Stomach (tissue), 9 donors: ENCODE data around the gene SEMA4B. TPM values are rescaled to one million over a fixed set of nuclear protein-coding genes. Genes with fewer than 3 reads are reported as not detected.
"Not testable (repeated sequence)": the region's sequence is repeated elsewhere in the genome, so short reads cannot be mapped to it uniquely, and the experiment has no call there.

Experiments used
- DNase-seq, 2 donors: peaks; one replicate each; pipeline versions ENCODE4 v3.0.0 to v3.0.0-alpha.2; 2013 to 2019
- H3K27ac ChIP-seq, 5 donors: fragments of 200-600 bp in 4 of 5; sonication (generic) in 4 of 5; one replicate each; pipeline ENCODE4 v1.5.1; 2013 to 2019; ENCODE audit warnings: mild to moderate bottlenecking in 1 of 5, moderate library complexity in 1 of 5
- H3K27me3 ChIP-seq, 3 donors: fragments of 200-600 bp; sonication (generic); one replicate each; pipeline ENCODE4 v1.5.1; 2017 to 2019; ENCODE audit warnings: mixed run types in 1 of 3
- H3K36me3 ChIP-seq, 4 donors: fragments of 200-600 bp; sonication (generic); 1 replicate in 3 of 4; 2 replicates in 1 of 4; pipeline ENCODE4 v1.5.1; 2016 to 2019
- H3K4me1 ChIP-seq, 4 donors: fragments of 200-600 bp; sonication (generic); one replicate each; pipeline ENCODE4 v1.5.1; 2016 to 2019
- H3K4me3 ChIP-seq, 4 donors: fragments of 200-600 bp; sonication (generic) in 3 of 4; one replicate each; pipeline ENCODE4 v1.5.1; 2016 to 2019; ENCODE audit warnings: mild to moderate bottlenecking in 1 of 4
- H3K9me3 ChIP-seq, 4 donors: fragments of 200-600 bp; sonication (generic); one replicate each; pipeline ENCODE4 v1.5.1; 2016 to 2019
- EP300 ChIP-seq: sonication (generic); formaldehyde crosslinking; IDR thresholded peaks from one replicate; pipeline ENCODE4 v1.6.1; 2017; ENCODE audit warnings: antibody characterized with exemption
- POLR2A ChIP-seq, 4 donors: fragments of 450-650 bp; IDR thresholded peaks; one replicate each; pipeline ENCODE4 v1.6.1; 2016; ENCODE audit warnings: antibody characterized with exemption in 4 of 4, control low read depth in 2 of 4, mild to moderate bottlenecking in 1 of 4, moderate library complexity in 1 of 4
- POLR2AphosphoS5 ChIP-seq, 3 donors: sonication (generic); formaldehyde crosslinking; IDR thresholded peaks; one replicate each; pipeline ENCODE4 v1.6.1; 2016; ENCODE audit warnings: antibody characterized with exemption in 3 of 3
- WGBS, 5 donors: extraction: QIAGEN DNeasy Blood & Tissue Kit in 3 of 5; methylation state at CpG; one replicate each; pipeline versions ENCODE4 v1.1.5 to v1.1.7; 2013 to 2018; 5-methylcytosine and 5-hydroxymethylcytosine counted together
- intact Hi-C: fragments of 100-400 bp; cut with DNase I; formaldehyde crosslinking; loops from one replicate; pipeline ENCODE4 v1.15.1; 2023; ENCODE audit warnings: low total_unique reads
- polyA plus RNA-seq, 3 donors: library from polyadenylated mRNA; stranded (reverse); fragments of 200-250 nt; gene quantifications; one replicate each; pipeline ENCODE4 v1.2.3, GENCODE V29; 2013
- small RNA-seq, 4 donors: library from RNA; depleted of rRNA; stranded (forward); fragments of <200 nt; gene quantifications; one replicate each; pipeline ENCODE3, GENCODE V24; 2016
- total RNA-seq, 5 donors: library from RNA; depleted of rRNA; stranded (reverse); fragments of >200 nt; gene quantifications; one replicate each; pipeline versions ENCODE4 v1.1.0 to v1.2.3, GENCODE V29; 2014 to 2016
- TF ChIP-seq, protein P1 (sequence below), 7 experiments: fragments of 450-650 bp in 4 of 7; fragments of 200-600 bp in 3 of 7; sonication (generic) in 3 of 7; IDR thresholded peaks; one replicate each; pipeline ENCODE4 v1.5.1; 2016 to 2019; ENCODE audit warnings: antibody characterized with exemption in 7 of 7, control low read depth in 2 of 7, mild to moderate bottlenecking in 1 of 7
- donor health status: healthy with polysubstance abuse.
- donor health status: Bipolar disorder and iron deficiency.
- donor health status: healthy.

Gene SEMA4B
- total and polyA plus RNA-seq, 8 donors = 11.3 to 199 (median 53.2) TPM

GRCh38 chr15:90270502-90271150 lies 69.5 kb downstream of the SEMA4B start:
- no peaks in the 10 kb centered on the region for H3K27me3 ChIP-seq
- H3K36me3 ChIP-seq = peaks cover 24 to 69% (median 65%) of the 10 kb centered on the region in 4 donors
- H3K27ac ChIP-seq = no peak overlapping the region
- no peaks in the 10 kb centered on the region for H3K9me3 ChIP-seq
- no peak overlapping the region for H3K4me3 ChIP-seq
- H3K4me1 ChIP-seq = peaks cover 20 to 64% (median 43%) of the 10 kb centered on the region in 4 donors
- intact Hi-C loops = no loop called here
- no peak for DNase-seq
- whole genome bisulfite sequencing, 5 donors = 84 to 96% (median 89%) methylated on average over 10 of the region's 10 CpGs
- TF ChIP-seq EP300 (no peak), POLR2A (IDR thresholded peaks at IDR 0.05) (no peak), POLR2AphosphoS5 (IDR thresholded peaks at IDR 0.05) (no peak)
- TF ChIP-seq, protein P1, sequence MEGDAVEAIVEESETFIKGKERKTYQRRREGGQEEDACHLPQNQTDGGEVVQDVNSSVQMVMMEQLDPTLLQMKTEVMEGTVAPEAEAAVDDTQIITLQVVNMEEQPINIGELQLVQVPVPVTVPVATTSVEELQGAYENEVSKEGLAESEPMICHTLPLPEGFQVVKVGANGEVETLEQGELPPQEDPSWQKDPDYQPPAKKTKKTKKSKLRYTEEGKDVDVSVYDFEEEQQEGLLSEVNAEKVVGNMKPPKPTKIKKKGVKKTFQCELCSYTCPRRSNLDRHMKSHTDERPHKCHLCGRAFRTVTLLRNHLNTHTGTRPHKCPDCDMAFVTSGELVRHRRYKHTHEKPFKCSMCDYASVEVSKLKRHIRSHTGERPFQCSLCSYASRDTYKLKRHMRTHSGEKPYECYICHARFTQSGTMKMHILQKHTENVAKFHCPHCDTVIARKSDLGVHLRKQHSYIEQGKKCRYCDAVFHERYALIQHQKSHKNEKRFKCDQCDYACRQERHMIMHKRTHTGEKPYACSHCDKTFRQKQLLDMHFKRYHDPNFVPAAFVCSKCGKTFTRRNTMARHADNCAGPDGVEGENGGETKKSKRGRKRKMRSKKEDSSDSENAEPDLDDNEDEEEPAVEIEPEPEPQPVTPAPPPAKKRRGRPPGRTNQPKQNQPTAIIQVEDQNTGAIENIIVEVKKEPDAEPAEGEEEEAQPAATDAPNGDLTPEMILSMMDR (IDR thresholded peaks at IDR 0.05) = no peak

DNA sequence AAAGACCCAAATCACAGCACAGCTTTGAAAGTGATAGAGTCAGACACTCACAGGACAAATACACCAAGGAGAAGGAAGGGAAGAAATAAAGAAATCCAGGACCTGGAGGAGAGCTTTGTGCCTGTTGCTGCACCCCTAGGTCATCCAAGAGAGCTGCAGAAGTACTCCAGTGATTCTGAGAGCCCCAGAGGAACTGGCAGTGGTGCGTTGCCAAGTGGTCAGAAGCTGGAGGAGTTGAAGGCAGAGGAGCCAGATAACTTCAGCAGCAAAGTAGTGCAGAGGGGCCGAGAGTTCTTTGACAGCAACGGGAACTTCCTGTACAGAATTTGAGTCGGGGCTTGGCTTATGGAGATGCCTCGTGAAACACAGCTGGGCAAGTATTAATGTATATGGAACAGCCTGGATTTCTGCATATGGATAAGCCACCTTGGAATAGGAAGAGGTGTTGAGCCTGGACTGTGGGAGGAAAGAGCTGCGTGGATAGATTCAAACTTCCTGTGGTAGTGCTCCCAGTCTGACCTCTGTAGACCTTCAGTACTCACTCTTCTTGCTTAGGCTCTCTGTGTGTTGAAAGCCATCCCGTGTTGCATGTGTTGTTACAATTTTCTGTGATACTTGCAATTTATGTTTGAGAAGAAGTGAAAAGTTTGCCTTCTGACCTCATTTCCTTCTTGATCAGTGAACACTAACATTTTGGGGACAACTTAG lies 70.5 kb downstream of the SEMA4B start:
- Histone ChIP-seq H3K27me3 (no peaks in the 10 kb centered on the region), H3K4me1 (peaks cover 20 to 60% (median 41%) of the 10 kb centered on the region in 4 donors), H3K27ac (no peak overlapping the region), H3K9me3 (no peaks in the 10 kb centered on the region), H3K4me3 (no peak overlapping the region), H3K36me3 (peaks cover 24 to 71% (median 68%) of the 10 kb centered on the region in 4 donors)
- WGBS, 5 donors = 72 to 84% (median 80%) methylated on average over 7 of the region's 7 CpGs
- TF ChIP-seq POLR2AphosphoS5 (IDR thresholded peaks at IDR 0.05) = no peak
- TF ChIP-seq EP300 = no peak
- TF ChIP-seq POLR2A (IDR thresholded peaks at IDR 0.05) = no peak
- no peak for DNase-seq
- intact Hi-C loops = no loop called here

- DNase-seq, H3K27ac ChIP-seq, H3K9me3 ChIP-seq, H3K27me3 ChIP-seq, H3K4me1 ChIP-seq, H3K4me3 ChIP-seq, intact Hi-C loops: not testable (repeated sequence)
- H3K36me3 ChIP-seq = peaks cover 5 to 22% (median 21%) of the 10 kb centered on the region in 4 donors
- 95 to 99% (median 98%) methylated on average over 12 of the region's 12 CpGs for WGBS, 5 donors
These were observed 77.3 kb downstream of the SEMA4B start for GRCh38 chr15:90278467-90278866.

Small RNA genes lying within 50 kb of the gene (small RNA-seq; reads per million reads assigned to genes)
- 0 reads per million in 4 donors for gene RN7SL346P

Other genes with a start within 250 kb of the SEMA4B start
- 10 to 100 TPM in 4 of 5 donors, 1 to 10 TPM in 1; 7.9 to 35.3 (median 15.2) TPM for gene ZNF710, start 200.0 kb upstream of the SEMA4B start, total RNA-seq
- 10 to 100 TPM; 15.6 to 21.1 (median 16.6) TPM for gene ZNF710, start 200.0 kb upstream of the SEMA4B start, polyA plus RNA-seq
- gene IDH2, start 98.9 kb upstream of the SEMA4B start, total RNA-seq = 100 to 1,000 TPM in 3 of 5 donors, 10 to 100 TPM in 2; 12.3 to 186 (median 125) TPM
- gene IDH2, start 98.9 kb upstream of the SEMA4B start, polyA plus RNA-seq = 100 to 1,000 TPM; 109 to 149 (median 109) TPM
- gene CIB1, start 32.6 kb downstream of the SEMA4B start, total RNA-seq = 100 to 1,000 TPM in 1 of 5 donors, 10 to 100 TPM in 4; 27.4 to 166 (median 36.6) TPM
- gene CIB1, start 32.6 kb downstream of the SEMA4B start, polyA plus RNA-seq = 100 to 1,000 TPM; 128 to 206 (median 158) TPM
- gene GDPGP1, start 32.9 kb downstream of the SEMA4B start, total RNA-seq = 10 to 100 TPM in 1 of 5 donors, 1 to 10 TPM in 2, under 1 TPM in 1, not detected in 1; under 0.01 to 26.6 (median 5.9) TPM
- gene GDPGP1, start 32.9 kb downstream of the SEMA4B start, polyA plus RNA-seq = 1 to 10 TPM in 2 of 3 donors, under 1 TPM in 1; 0.92 to 3.2 (median 2.4) TPM
- gene TTLL13, start 48.2 kb downstream of the SEMA4B start, total RNA-seq = not detected
- gene TTLL13, start 48.2 kb downstream of the SEMA4B start, polyA plus RNA-seq = under 1 TPM in 1 of 3 donors, not detected in 2; 0.10 TPM
- 10 to 100 TPM; 24.0 to 97.4 (median 61.3) TPM for gene NGRN, start 64.3 kb downstream of the SEMA4B start, total RNA-seq
- 10 to 100 TPM; 51.1 to 70.3 (median 55.3) TPM for gene NGRN, start 64.3 kb downstream of the SEMA4B start, polyA plus RNA-seq
- 1 to 10 TPM in 4 of 5 donors, under 1 TPM in 1; 0.58 to 7.1 (median 2.9) TPM for gene ZNF774, start 151.0 kb downstream of the SEMA4B start, total RNA-seq
- gene ZNF774, start 151.0 kb downstream of the SEMA4B start, polyA plus RNA-seq = 1 to 10 TPM in 2 of 3 donors, under 1 TPM in 1; 0.93 to 2.0 (median 1.2) TPM
- gene IQGAP1, start 186.9 kb downstream of the SEMA4B start, total RNA-seq = 100 to 1,000 TPM in 3 of 5 donors, 10 to 100 TPM in 2; 74.1 to 222 (median 160) TPM
- 10 to 100 TPM; 22.3 to 64.5 (median 43.7) TPM for gene IQGAP1, start 186.9 kb downstream of the SEMA4B start, polyA plus RNA-seq